Superior temporal gyrus (tissue), 1 donor: ENCODE data around the gene CACNA1C.

Experiments
- DNase-seq: peaks from one replicate; pipeline ENCODE4 v3.0.0-alpha.2; 2016; ENCODE audit errors: extremely low spot score

Gene CACNA1C

DNA sequence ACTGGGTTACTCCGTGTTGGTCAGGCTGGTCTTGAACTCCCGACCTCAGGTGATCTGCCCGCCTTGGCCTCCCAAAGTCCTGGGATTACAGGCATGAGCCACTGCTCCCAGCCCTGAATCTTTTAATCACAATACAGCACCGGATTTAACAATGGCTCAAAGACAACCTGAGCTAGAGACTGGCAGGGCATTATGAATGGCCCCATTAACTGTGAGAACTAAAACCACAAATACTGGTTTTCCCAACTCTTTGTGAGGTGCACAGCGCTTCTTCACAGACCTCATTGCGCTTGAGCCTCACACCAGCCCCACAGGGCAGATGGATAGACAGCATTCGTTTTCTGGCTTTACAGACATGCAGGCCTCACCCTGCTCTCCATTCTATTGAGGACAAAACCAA, 634.9 kb downstream of the CACNA1C start:
- DNase-seq: no peak

DNA sequence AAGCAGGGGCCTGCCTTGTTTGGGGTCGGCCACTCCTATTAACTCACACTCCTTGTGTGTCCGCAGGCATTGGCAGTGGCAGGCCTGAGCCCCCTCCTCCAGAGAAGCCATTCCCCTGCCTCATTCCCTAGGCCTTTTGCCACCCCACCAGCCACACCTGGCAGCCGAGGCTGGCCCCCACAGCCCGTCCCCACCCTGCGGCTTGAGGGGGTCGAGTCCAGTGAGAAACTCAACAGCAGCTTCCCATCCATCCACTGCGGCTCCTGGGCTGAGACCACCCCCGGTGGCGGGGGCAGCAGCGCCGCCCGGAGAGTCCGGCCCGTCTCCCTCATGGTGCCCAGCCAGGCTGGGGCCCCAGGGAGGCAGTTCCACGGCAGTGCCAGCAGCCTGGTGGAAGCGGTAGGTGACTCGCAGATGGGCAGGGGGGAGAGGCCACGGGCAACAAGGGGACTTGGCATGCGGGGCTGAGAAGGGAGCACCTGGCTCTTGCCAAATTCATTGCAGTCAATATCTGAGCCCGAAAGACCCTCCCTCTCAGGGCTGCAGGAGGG, 635.7 kb downstream of the CACNA1C start:
- no peak for DNase-seq

DNA sequence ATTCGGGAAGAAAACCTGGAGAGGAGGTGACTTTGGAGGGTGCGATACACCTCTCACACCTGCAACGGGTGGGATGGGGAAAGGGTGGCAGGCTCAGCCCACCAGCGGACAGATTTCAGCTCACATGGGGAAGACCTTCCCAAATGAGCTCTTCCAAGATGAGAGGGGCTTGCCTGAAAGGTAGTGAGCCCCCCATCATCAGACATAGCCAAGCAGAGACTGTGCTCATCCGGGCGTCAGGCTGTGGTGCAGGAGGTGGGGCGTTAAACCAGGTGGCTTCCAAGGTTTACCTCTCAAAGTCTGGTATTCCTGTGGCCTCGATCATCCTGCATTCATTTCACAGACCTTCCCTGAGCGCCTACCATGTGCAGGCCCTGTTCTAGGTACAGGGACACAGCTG, 636.6 kb downstream of the CACNA1C start:
- no peak for DNase-seq

DNA sequence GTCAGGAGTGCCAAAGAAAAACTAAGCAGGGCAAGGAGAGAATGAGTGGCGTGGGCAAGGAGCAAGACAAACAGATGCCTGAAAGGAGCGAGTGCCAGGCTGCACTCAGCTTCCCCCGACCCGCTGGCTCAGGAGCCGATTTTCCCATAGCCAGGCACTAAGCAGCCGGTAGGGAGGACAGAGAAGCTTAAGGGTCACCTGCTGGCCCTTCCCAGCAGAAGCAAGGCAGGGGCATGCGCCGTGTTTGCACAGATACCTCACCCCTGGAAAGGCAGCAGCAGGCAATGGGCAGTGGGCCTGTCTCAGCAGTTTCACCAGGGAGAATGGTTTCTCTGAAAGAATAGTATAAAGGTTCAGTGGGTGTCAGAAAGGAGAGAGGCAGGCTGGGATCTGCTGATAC, 637.1 kb downstream of the CACNA1C start:
- no peak for DNase-seq

DNA sequence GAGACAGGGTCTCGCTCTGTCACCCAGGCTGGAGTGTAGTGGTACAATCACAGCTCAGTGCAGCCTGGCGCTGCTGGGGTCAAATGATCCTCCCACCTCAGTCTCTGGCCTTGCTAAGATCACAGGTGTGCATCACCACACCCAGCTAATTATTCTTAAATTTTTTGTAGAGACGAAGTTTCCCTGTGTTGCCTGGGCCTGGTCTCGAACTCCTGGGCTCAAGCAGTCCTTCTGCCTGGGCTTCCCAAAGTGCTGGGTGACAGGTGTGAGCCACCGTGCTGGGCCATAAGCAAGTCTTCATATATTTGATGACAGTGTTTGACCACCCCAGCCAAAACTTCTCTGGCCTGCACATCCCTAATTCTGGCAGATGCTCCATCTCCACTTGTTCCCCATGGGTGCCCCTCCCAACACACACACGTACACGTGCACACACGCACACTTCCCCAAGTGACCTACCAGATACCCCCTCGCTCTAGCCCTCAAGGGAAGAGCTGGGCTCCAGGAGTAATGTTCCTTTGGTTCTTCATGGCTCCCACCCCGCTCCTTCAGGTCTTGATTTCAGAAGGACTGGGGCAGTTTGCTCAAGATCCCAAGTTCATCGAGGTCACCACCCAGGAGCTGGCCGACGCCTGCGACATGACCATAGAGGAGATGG, 637.7 kb downstream of the CACNA1C start:
- no peak for DNase-seq

DNA sequence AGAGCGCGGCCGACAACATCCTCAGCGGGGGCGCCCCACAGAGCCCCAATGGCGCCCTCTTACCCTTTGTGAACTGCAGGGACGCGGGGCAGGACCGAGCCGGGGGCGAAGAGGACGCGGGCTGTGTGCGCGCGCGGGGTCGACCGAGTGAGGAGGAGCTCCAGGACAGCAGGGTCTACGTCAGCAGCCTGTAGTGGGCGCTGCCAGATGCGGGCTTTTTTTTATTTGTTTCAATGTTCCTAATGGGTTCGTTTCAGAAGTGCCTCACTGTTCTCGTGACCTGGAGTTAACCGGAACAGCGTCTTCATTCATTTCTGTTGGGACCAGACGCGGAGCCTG, 638.2 kb downstream of the CACNA1C start:
- no peak for DNase-seq

DNA sequence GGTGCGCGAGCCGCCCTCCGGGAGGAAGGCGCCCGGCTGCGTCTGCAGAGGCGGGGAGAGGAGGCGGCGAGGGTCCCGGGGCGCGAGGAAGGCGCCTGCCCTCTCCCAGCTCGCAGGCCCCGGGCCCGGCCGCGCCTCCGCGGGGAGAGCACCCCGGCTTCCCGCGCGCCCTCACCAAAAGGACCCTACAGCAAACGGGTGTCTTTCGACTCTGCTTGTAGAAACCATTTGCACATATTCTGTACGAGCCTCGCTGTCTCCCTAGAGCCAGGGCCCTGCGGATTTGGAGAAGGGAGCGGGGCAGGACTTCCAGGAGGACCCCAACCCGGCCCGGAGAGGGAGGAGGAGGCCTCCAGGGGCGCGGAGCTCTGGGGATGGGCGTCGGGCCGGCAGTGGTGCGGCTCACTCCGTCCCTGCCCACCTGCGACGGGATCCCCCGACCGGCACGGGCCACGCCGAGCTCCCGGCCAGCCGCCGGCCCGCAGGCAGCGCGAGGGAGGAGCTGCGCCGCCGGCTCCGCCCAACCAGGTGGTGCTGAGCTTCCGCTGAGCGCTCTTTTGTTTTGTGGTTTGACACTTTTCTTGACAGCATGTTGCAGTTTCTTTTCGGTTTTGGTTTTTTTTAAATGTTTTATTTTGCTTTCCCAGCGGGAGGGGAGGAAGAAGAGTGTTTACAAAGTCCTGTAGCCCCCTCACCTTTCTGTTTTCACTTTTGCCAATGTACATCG, 638.7 kb downstream of the CACNA1C start:
- no peak for DNase-seq

DNA sequence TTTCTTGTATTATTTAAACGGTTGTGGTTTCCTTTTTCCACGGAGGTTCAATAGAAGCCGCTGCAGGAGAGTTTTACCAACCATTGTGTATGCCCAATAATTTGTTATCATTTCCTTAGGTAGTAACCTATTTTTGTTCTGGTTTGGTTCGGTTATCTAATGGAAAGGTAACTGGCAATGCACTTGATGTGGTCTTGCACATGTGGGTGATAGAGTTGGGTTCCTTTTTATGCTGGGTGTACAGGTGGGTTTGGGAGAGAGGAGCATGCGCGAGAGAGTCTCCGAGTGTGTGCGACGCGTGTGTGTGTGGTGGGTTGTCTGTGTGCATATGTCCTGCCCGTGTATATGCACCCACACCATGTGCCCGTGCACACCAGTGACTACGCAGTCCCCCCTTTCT, 639.3 kb downstream of the CACNA1C start:
- no peak for DNase-seq

DNA sequence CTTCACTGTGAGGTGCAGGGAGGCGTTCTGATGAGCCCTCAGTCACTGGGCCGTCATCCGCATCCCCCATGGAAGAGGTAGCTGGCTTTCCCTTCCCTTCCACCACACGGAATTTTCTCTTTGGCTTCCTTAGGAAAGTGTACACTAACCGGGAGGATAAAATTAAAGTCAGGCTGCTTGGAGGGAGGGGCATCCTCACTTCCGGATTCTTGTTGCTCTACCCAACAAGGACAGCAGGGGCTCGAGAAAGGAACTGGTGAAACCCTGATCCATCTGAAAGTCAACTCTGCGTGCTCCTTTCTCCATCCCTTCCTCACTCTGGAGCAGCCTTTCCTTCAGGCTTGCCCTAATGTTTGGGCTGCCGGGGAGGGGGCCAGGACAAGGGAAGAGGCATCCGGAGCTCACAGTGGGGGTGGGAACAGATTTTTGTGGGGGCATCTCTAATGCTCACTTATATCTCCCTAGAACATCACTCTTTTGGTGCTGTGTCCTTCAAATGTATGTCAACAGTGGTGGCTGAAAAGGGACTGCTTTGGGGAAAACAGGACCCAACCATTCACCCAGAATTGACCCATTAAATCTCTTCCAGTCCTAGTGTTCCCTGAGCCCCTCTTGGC, 640.6 kb downstream of the CACNA1C start:
- no peak for DNase-seq

DNA sequence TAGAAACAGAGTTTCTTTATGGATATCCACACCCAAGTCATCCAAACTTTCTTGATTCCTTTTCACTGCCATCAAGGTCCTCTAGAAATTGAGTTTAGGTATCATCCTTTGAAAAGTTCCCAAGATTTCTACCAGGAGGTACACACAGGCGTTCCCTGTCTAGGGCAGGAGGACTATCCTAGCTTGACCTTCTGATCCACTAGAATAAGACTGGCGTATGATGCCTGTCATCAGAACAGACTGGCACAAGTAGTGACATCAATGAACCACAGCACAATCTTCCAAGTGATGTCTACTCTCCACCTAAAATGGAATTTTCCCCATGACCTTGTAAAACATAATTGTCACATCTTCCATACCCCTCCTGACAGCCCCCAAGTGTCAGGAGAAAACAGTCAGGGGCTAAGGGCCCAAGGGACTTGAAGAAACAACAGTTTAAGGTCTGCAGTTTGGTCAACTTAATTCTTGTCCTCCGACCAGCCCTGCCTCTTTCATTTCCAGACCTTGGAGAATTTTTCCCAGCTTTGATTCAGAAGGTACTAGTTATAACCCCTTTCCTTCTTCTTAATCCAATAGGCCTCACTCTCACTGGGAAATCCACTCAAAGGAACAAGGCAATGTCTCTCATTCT, 641.3 kb downstream of the CACNA1C start:
- no peak for DNase-seq

DNA sequence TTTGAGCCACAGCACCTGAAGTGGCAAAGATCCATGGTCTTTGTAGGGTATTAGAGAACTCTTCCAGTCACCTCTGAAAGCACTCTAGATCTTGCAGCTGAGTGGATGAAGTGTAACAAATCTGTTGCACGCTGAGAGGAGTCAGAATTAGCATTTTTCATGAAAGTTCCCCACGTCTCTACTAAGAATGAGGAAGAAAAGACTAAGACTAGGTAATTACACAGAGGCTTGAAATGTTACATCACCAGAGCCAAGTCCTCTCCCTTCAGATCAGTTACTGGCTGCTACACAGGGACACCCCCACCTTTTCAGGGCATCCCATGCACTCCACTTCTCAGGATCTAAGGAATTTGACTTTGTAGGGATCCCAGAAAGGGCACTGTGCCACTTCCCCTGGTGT, 643.3 kb downstream of the CACNA1C start:
- no peak for DNase-seq

DNA sequence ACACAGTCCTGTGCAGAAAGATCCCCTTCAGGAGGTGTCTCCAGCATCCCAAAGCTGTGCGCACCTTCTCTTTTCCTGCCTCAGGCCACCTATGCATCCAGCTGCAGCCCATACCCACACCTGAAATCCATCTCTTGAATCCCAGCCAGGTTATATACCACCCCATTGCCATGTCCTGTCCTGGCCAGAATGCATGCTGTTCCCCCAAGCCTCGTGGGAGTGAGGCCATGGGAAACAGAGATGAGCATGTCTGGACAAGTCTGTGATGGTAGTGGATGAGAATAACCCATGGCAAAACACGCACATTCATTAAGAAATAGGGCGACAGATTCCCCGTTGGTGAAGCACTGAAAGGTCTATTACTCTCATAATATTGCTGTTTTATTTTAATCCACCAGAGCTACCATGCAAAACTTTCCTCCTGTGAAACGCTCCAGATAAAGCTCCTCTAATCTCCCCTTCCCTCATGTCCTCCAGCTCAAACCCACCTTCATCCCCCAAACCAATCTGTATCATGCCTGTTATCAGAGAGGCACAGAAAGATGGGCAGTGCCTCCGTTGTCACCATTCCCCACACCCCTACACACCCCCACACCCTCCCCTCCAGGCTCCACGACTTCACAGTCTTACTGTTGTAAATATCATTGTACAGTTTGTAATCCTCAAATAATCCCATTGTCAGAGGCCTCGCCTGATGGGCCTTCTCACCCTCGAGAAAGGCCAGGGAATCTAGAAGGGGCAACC, 644.4 kb downstream of the CACNA1C start:
- DNase-seq: no peak

DNA sequence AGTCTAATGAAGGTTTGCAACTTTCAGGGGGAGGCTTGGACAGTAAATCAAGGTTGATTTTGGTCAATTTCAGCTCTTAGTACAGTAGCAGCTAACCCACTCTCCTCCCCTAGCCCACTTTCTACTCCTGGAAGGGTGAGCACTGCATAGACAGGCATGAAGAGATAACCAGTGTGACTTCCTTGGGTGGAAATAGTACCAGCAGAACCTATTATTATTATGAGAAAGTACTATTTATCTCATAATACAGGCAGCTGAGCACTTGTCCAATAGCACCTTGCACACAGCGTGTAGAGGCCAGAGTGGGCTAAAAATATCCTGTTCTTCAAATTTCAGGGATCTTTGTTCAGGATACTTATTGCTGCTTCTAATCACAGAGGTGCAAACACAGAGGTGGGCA, 645.8 kb downstream of the CACNA1C start:
- no peak for DNase-seq

DNA sequence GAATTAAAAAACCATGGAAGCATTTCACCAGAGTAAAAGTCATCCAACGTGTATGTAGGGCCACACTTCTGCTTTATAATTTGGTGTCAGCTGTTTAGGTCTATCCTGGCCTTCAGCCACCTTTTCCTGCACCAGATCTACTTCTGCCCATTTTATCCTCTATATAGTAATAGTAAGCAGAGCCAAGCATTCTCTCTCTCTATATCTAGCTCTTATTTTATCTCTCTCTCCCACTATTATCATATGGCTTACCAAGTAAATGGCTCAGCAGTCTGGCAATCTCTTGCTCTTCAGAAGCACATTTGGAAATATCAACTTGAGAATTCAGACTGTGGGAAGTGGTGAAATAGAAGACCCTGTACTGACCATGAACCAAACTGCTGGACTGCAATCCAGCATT, 657.9 kb downstream of the CACNA1C start:
- DNase-seq: no peak

DNA sequence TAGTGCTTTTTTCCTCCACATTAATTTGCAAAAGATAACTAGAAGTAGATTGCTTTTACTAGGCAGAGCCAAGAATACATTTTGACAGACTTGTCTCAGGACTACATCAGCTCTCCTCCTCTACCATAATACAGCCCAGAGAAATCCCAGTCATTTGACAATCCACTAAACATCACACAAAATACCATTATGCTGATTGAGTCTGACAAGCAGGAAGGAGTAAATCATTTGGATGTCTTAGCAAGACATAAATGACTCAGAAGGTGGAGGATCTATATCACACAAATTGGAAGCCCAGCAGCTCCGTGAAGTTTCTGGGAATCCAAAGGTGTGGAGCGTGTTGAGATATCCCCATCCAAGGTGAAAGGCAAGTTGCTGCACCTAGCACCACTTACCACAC, 666.6 kb downstream of the CACNA1C start:
- DNase-seq: no peak

DNA sequence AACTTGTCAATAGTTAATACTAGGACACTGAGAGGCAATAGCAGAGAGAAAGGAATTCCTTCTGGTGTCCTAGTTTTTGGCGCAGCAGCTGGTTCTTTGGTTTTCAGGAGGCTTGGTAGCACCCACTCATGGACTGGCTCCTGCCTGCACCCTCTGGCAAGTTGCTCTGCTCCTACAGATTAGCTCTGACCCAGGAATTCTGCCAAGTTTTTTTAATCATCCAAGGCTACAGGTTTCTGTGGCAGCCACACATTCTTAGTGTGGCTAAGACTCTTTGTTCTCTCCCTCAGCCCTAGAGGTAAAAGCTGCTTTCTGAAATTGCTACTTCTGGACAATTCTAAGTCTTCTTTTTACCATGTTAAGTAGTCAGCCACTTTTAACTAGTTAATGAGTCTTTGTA, 670.0 kb downstream of the CACNA1C start:
- DNase-seq: no peak

DNA sequence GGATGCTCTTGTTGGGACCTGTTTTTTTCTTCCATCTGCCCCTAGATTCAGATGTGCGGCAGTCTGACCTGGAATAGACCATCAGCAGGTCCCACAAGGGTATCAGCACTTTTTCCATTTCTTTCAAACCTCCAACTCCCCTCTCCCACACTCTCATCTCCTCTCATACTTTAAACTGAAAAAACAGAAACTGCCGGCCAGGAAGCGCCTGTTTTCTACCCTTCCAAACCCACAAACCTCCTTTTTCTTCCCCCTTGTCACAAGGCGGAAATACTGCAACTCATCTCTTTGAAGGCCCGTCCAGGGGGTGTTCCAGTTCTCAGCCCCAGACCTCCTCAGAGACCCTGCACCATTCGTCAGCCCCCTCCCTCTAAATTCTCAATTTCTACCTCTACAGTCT, 679.5 kb downstream of the CACNA1C start:
- DNase-seq: no peak

DNA sequence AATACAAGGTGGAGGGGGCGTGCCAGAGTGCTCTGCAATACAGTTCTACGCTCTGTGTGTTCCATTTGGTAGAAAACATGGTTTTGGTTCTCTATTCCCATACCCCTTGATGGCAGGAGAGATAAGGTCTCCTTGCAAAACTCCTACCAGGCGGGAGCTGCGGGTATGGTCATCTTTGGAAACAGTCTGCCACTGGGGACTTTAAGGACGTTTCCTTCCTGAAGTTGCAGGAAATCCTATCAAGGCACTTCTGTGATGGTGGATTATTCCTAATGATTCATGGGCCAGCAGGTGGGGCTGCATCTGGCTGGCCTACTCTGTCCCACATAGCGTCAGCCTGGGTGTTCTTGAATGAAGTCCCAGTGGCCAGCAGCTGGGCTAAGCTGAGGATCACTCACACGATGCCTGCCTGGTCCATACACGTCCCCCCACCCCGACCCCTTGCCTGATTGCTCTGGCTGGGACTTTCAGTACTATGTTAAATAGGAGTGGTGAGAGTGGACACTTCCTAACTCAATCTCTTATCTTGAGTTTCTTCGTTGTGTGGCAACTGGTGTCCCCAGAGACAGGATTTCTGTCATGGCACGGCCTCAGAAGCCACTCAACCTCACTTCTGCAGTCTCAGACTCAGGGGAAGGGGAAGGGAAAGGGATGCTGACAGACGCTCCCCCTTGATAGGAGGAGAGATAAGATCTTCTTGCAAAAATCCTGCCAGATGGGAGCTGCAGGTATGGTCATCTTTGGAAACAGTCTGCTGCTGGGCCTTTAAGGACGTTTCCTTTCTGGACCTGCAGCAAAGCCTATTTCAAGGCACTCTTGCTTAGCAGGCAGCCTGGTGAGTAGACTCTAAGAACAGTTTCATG, 680.9 kb downstream of the CACNA1C start:
- DNase-seq: no peak

DNA sequence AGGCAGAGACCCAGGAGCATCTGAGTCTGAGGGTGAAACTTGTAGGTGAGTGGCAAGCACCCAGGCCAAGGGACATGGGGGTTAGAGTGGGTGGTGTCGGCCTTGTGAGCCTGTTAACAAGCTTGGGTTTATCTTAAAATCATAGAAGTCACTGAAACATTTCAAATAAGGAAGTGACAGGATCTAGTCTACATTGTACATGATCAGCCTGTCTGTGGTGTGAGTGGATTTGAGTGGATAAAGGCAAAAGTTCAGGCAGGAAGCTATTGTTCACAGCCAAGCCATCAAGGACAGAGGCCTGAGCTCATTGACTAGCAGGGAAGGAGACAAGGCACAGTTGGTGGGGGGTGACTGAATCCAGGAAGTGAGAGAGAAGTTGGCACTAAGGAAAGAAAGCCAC, 682.6 kb downstream of the CACNA1C start:
- DNase-seq: no peak

DNA sequence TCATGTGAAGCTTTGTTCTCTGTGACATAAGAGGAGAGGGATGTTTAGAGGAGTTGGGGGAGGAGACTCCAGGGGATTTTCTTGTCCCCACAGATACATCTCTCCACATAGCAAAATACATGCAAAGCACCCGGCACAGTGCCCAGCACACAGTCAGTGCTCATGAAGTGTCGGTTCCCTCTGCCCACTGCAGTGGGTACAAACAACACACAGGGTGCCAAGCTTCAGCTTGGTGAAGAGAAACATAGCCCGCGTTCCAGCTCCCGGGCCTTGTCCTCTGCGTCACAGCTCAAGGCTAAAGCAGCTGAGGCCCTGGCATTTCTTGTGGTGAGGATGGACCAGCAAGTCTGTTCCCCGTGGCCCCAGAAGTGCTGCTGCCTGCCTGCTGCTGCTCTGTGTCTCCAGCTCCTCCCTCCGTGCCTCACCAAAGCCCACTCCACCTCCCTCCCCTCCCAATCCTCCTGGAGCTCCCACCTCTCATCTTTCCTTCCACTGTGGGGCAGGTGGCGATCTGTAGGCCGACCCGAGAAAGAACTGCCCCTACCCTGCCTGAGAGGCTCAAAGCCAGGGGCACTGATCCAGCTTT, 685.0 kb downstream of the CACNA1C start:
- DNase-seq: no peak

DNA sequence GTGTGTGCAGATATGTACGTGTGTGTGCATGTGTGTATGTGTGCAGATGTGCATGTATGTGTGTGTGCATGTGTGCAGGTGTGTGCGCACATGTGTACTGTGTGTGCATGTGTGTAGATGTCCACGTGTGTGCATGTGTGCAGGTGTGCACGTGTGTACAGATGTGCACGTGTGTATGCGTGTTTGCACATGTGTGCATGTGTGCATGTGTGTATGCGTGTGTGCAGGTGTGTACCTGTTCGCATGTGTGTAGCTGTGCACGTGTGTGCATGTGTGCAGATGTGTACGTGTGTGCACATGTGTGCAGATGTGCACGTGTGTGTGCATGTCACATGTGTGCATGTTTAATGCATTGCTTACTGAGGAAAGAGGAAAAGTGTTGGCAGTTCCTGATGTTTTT, 686.3 kb downstream of the CACNA1C start:
- DNase-seq: no peak
